H9 (cell line): ENCODE data around the gene CHPF2. TPM values are rescaled to one million over a fixed set of nuclear protein-coding genes. Genes with fewer than 3 reads are reported as not detected.

Experiments used
- DNase-seq: peaks from one replicate; pipeline ENCODE4 v3.0.0-alpha.2; 2017
- H2AFZ ChIP-seq: one replicate; pipeline ENCODE4 v1.6.1; 2013; ENCODE audit warnings: mild to moderate bottlenecking, low read length, control low read depth, moderate library complexity
- H2AK5ac ChIP-seq: 2 replicates; pipeline ENCODE4 v1.6.1; 2013; ENCODE audit warnings: low read length, control low read depth, mixed read lengths; ENCODE audit not compliant: insufficient read length
- H2BK120ac ChIP-seq: one replicate; pipeline ENCODE4 v1.6.1; 2013; ENCODE audit warnings: low read depth, mild to moderate bottlenecking, low read length, control low read depth, inconsistent platforms; ENCODE audit not compliant: poor library complexity, severe bottlenecking
- H2BK12ac ChIP-seq: 2 replicates; pipeline ENCODE4 v1.6.1; 2013; ENCODE audit warnings: low read length, control low read depth, mixed read lengths, low read depth; ENCODE audit not compliant: insufficient read length
- H2BK15ac ChIP-seq: 2 replicates; pipeline ENCODE4 v1.6.1; 2013; ENCODE audit warnings: low read depth, low read length, control low read depth
- H2BK20ac ChIP-seq: one replicate; pipeline ENCODE4 v1.6.1; 2013; ENCODE audit warnings: low read depth, mild to moderate bottlenecking, low read length, control low read depth, inconsistent platforms; ENCODE audit not compliant: poor library complexity, severe bottlenecking
- H2BK5ac ChIP-seq: 2 replicates; pipeline ENCODE4 v1.6.1; 2013; ENCODE audit warnings: low read length, control low read depth, mixed read lengths; ENCODE audit not compliant: insufficient read length
- H3K14ac ChIP-seq: 2 replicates; pipeline ENCODE4 v1.6.1; 2013; ENCODE audit warnings: low read length, control low read depth; ENCODE audit not compliant: insufficient read depth
- H3K18ac ChIP-seq: 2 replicates; pipeline ENCODE4 v1.6.1; 2013; ENCODE audit warnings: low read depth, mild to moderate bottlenecking, mixed read lengths, low read length, control low read depth; ENCODE audit not compliant: insufficient read length
- H3K23ac ChIP-seq: 2 replicates; pipeline ENCODE4 v1.6.1; 2013; ENCODE audit warnings: low read length, control low read depth, mixed read lengths, low read depth; ENCODE audit not compliant: insufficient read length
- H3K23me2 ChIP-seq: 2 replicates; pipeline ENCODE4 v1.6.1; 2013; ENCODE audit warnings: low read depth, mild to moderate bottlenecking, mixed read lengths, low read length, control low read depth; ENCODE audit not compliant: insufficient read length, poor library complexity, severe bottlenecking
- H3K27ac ChIP-seq: 2 replicates; pipeline ENCODE4 v1.5.1; 2013; ENCODE audit warnings: low read length, control low read depth, mixed read lengths, low read depth; ENCODE audit not compliant: insufficient read length
- H3K27me3 ChIP-seq: 2 replicates; pipeline ENCODE4 v1.6.1; 2013; ENCODE audit warnings: low read length, control low read depth, inconsistent platforms; ENCODE audit not compliant: insufficient read depth
- H3K4ac ChIP-seq: 2 replicates; pipeline ENCODE4 v1.6.1; 2013; ENCODE audit warnings: low read depth, mild to moderate bottlenecking, control low read depth, inconsistent platforms, low read length, moderate library complexity
- H3K4me1 ChIP-seq: 2 replicates; pipeline ENCODE4 v1.6.1; 2013; ENCODE audit warnings: low read length, control low read depth, inconsistent platforms; ENCODE audit not compliant: insufficient read depth
- H3K4me2 ChIP-seq: 2 replicates; pipeline ENCODE4 v1.6.1; 2013; ENCODE audit warnings: low read length, control low read depth, mixed read lengths; ENCODE audit not compliant: insufficient read length, insufficient read depth
- H3K56ac ChIP-seq: 2 replicates; pipeline ENCODE4 v1.6.1; 2013; ENCODE audit warnings: low read depth, mild to moderate bottlenecking, mixed read lengths, low read length, control low read depth; ENCODE audit not compliant: insufficient read length
- H3K79me1 ChIP-seq: 2 replicates; pipeline ENCODE4 v1.6.1; 2013; ENCODE audit warnings: low read depth, mild to moderate bottlenecking, moderate library complexity, low read length, control low read depth, inconsistent platforms; ENCODE audit not compliant: insufficient read depth, poor library complexity, severe bottlenecking
- H3K79me2 ChIP-seq: 2 replicates; pipeline ENCODE4 v1.6.1; 2013; ENCODE audit warnings: low read length, control low read depth, inconsistent platforms; ENCODE audit not compliant: insufficient read depth
- H3K9ac ChIP-seq: 2 replicates; pipeline ENCODE4 v1.6.1; 2013; ENCODE audit warnings: low read length, control low read depth, mixed read lengths; ENCODE audit not compliant: insufficient read length; ENCODE audit errors: extremely low read depth
- H3K9me3 ChIP-seq: one replicate; pipeline ENCODE4 v1.6.1; 2013; ENCODE audit warnings: low read depth, low read length, inconsistent platforms; ENCODE audit not compliant: control insufficient read depth
- H3T11ph ChIP-seq: one replicate; pipeline ENCODE4 v1.6.1; 2013; ENCODE audit warnings: mild to moderate bottlenecking, low read length, control low read depth, inconsistent platforms
- H4K20me1 ChIP-seq: one replicate; pipeline ENCODE4 v1.6.1; 2013; ENCODE audit not compliant: control insufficient read depth, insufficient read length, insufficient read depth
- H4K5ac ChIP-seq: 2 replicates; pipeline ENCODE4 v1.6.1; 2013; ENCODE audit warnings: low read depth, mild to moderate bottlenecking, mixed read lengths, low read length, control low read depth; ENCODE audit not compliant: insufficient read length
- H4K8ac ChIP-seq: replicated peaks from 2 replicates; pipeline ENCODE4 v1.6.1; 2013; ENCODE audit warnings: low read length, control low read depth, mixed read lengths, low read depth; ENCODE audit not compliant: insufficient read length
- H4K91ac ChIP-seq: 2 replicates; pipeline ENCODE4 v1.6.1; 2013; ENCODE audit warnings: low read depth, mild to moderate bottlenecking, moderate library complexity, mixed read lengths, low read length, control low read depth; ENCODE audit not compliant: insufficient read length
- H3K27ac Mint-ChIP-seq, 3 experiments: 2 replicates in 2 of 3; 3 replicates in 1 of 3; pipeline ENCODE4 v1.8.0; 2020 to 2021; ENCODE audit warnings: mixed read lengths in 3 of 3, mild to moderate bottlenecking in 1 of 3, moderate library complexity in 1 of 3
- H3K27me3 Mint-ChIP-seq: 2 replicates; pipeline ENCODE4 v1.8.0; 2021; ENCODE audit warnings: low read depth, mild to moderate bottlenecking, moderate library complexity, mixed read lengths
- H3K36me3 Mint-ChIP-seq, 3 experiments: 2 replicates in 2 of 3; 3 replicates in 1 of 3; pipeline ENCODE4 v1.8.0; 2020 to 2021; ENCODE audit warnings: low read depth in 3 of 3, mixed read lengths in 3 of 3; ENCODE audit not compliant: insufficient read depth in 1 of 3
- H3K4me1 Mint-ChIP-seq, 2 experiments: 2 replicates each; pipeline ENCODE4 v1.8.0; 2020; ENCODE audit warnings: mixed read lengths in 2 of 2
- H3K4me3 Mint-ChIP-seq, 2 experiments: 2 replicates in 1 of 2; 3 replicates in 1 of 2; pipeline ENCODE4 v1.8.0; 2020 to 2021; ENCODE audit warnings: mild to moderate bottlenecking in 2 of 2, mixed read lengths in 2 of 2, moderate library complexity in 1 of 2
- H3K9me3 Mint-ChIP-seq, 2 experiments: 2 replicates in 1 of 2; 3 replicates in 1 of 2; pipeline ENCODE4 v1.8.0; 2020; ENCODE audit warnings: mild to moderate bottlenecking in 2 of 2, mixed read lengths in 2 of 2, moderate library complexity in 1 of 2
- WGBS: extraction: QIAGEN DNeasy Blood & Tissue Kit; methylation state at CpG from one replicate; pipeline ENCODE4 v1.1.7; 2013; ENCODE audit warnings: missing lambda C conversion rate, low lambda C conversion rate, mixed read lengths; ENCODE audit not compliant: insufficient read length; ENCODE audit errors: extremely low coverage; 5-methylcytosine and 5-hydroxymethylcytosine counted together
- total RNA-seq: library from RNA; stranded (reverse); gene quantifications from 2 replicates; pipeline ENCODE4 v1.2.1, GENCODE V29; 2021
- TF ChIP-seq, protein P1 (sequence below): fragments of 200-600 bp; sonication (generic); conservative IDR thresholded peaks from 3 replicates; pipeline ENCODE4 v1.8.0; 2021; ENCODE audit warnings: antibody characterized with exemption, mild to moderate bottlenecking

Gene CHPF2
- total RNA-seq, 1 experiment from 2014 or later, result 25.7 TPM

GRCh38 chr7:151249034-151249731, 16.9 kb downstream of the CHPF2 start:
- H3K79me2 ChIP-seq, result no peaks in the 10 kb centered on the region
- H3K27me3 Mint-ChIP-seq, result peaks cover 81% of the 10 kb centered on the region
- H2BK120ac ChIP-seq, result no peak overlapping the region
- H3K56ac ChIP-seq, result no peak overlapping the region
- no peak overlapping the region for H3K27ac Mint-ChIP-seq
- H3K14ac ChIP-seq, result no peak overlapping the region
- TF ChIP-seq, protein P1, sequence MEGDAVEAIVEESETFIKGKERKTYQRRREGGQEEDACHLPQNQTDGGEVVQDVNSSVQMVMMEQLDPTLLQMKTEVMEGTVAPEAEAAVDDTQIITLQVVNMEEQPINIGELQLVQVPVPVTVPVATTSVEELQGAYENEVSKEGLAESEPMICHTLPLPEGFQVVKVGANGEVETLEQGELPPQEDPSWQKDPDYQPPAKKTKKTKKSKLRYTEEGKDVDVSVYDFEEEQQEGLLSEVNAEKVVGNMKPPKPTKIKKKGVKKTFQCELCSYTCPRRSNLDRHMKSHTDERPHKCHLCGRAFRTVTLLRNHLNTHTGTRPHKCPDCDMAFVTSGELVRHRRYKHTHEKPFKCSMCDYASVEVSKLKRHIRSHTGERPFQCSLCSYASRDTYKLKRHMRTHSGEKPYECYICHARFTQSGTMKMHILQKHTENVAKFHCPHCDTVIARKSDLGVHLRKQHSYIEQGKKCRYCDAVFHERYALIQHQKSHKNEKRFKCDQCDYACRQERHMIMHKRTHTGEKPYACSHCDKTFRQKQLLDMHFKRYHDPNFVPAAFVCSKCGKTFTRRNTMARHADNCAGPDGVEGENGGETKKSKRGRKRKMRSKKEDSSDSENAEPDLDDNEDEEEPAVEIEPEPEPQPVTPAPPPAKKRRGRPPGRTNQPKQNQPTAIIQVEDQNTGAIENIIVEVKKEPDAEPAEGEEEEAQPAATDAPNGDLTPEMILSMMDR, result no peak; the same call in 2 of the 3 replicates
- H2AK5ac ChIP-seq, result no peak overlapping the region
- H3K27ac ChIP-seq, result no peak overlapping the region
- H3K4me1 Mint-ChIP-seq, result peaks cover 52 to 67% of the 10 kb centered on the region in 2 experiments
- no peak overlapping the region for H3K18ac ChIP-seq
- H3K27me3 ChIP-seq, result peaks cover 19% of the 10 kb centered on the region; the same call in 1 of the 2 replicates
- H3K23me2 ChIP-seq, result peaks cover 22% of the 10 kb centered on the region
- no peaks in the 10 kb centered on the region; a peak in 1 of 5 replicates for H3K9me3 Mint-ChIP-seq
- no peaks in the 10 kb centered on the region for H3K9me3 ChIP-seq
- H2BK15ac ChIP-seq, result no peak overlapping the region
- DNase-seq, result no peak
- no peak overlapping the region for H4K8ac ChIP-seq
- H2BK5ac ChIP-seq, result no peak overlapping the region
- no peak overlapping the region for H3K4ac ChIP-seq
- peak overlapping the region; percentile 71 for H3K4me2 ChIP-seq
- no peak overlapping the region for H3K23ac ChIP-seq
- H3K36me3 Mint-ChIP-seq, result no peaks in the 10 kb centered on the region
- H2BK20ac ChIP-seq, result no peak overlapping the region
- H4K20me1 ChIP-seq, result no peaks in the 10 kb centered on the region
- no CpG with 5 or more reads among the region's 45 CpGs for WGBS
- H3T11ph ChIP-seq, result no peak overlapping the region
- peaks cover 7% of the 10 kb centered on the region; the same call in 1 of the 2 replicates for H3K4me1 ChIP-seq
- no peaks in the 10 kb centered on the region for H3K79me1 ChIP-seq
- H4K91ac ChIP-seq, result no peak overlapping the region
- no peak overlapping the region for H2BK12ac ChIP-seq
- H3K9ac ChIP-seq, result no peak overlapping the region
- H2AFZ ChIP-seq, result no peak overlapping the region
- no peak overlapping the region for H4K5ac ChIP-seq
- peak overlapping the region; percentile 55 to 75 for H3K4me3 Mint-ChIP-seq
